Gastrocnemius medialis (tissue), 4 donors: Measurements from ENCODE around the gene CXCL6. TPM values are rescaled to one million over a fixed set of nuclear protein-coding genes. Genes with fewer than 3 reads are reported as not detected.

Source experiments
- ATAC-seq, 2 donors: fragments of 150-250 bp; one replicate each; pipeline ENCODE4 v1.9.1; 2016
- DNase-seq, 2 donors: peaks; one replicate each; pipeline ENCODE4 v3.0.0-alpha.2; 2019
- H3K27ac ChIP-seq, 4 donors: fragments of 200-600 bp; sonication (generic); 1 replicate in 1 of 4; 2 replicates in 3 of 4; pipeline ENCODE4 v1.5.1; 2016 to 2018; ENCODE audit warnings: mild to moderate bottlenecking in 2 of 4, moderate library complexity in 1 of 4
- H3K27me3 ChIP-seq, 3 donors: fragments of 200-600 bp; sonication (generic) in 2 of 3; 1 replicate in 1 of 3; 2 replicates in 2 of 3; pipeline versions ENCODE4 v1.5.1 to v1.6.0; 2016 to 2019; ENCODE audit warnings: mild to moderate bottlenecking in 1 of 3, moderate library complexity in 1 of 3
- H3K36me3 ChIP-seq, 2 donors: fragments of 200-600 bp; sonication (generic) in 1 of 2; one replicate each; pipeline ENCODE4 v1.5.1; 2017 to 2018
- H3K4me1 ChIP-seq, 2 donors: fragments of 200-600 bp; sonication (generic) in 1 of 2; one replicate each; pipeline ENCODE4 v1.5.1; 2016 to 2017; ENCODE audit warnings: mild to moderate bottlenecking in 2 of 2
- H3K4me3 ChIP-seq, 4 donors: fragments of 200-600 bp; sonication (generic) in 3 of 4; 1 replicate in 1 of 4; 2 replicates in 3 of 4; pipeline ENCODE4 v1.5.1; 2016 to 2019; ENCODE audit warnings: mild to moderate bottlenecking in 2 of 4
- H3K9me3 ChIP-seq, 3 donors: fragments of 200-600 bp; sonication (generic) in 2 of 3; 1 replicate in 1 of 3; 2 replicates in 2 of 3; pipeline ENCODE4 v1.5.1; 2016 to 2019
- POLR2A ChIP-seq, 2 donors: fragments of 450-650 bp; IDR thresholded peaks; one replicate each; pipeline ENCODE4 v1.6.1; 2017; ENCODE audit warnings: antibody characterized with exemption in 2 of 2, mild to moderate bottlenecking in 2 of 2, moderate library complexity in 2 of 2
- in situ Hi-C, 4 donors: fragments of 200-750 bp; cut with MboI; loops; one replicate each; pipeline versions ENCODE4 v1.15.0 to v1.8.0; 2017; ENCODE audit warnings: low sequenced_read_pairs in 4 of 4
- intact Hi-C: fragments of 100-400 bp; cut with DNase I; formaldehyde crosslinking; loops from one replicate; pipeline ENCODE4 v1.15.1; 2023; ENCODE audit warnings: low total_unique reads
- total RNA-seq, 4 donors: library from RNA; depleted of rRNA; stranded (reverse); fragments of >200 nt; gene quantifications; one replicate each; pipeline versions ENCODE4 v1.1.0 to v1.2.3, GENCODE V29; 2016
- TF ChIP-seq, protein P1 (sequence below), 5 experiments: fragments of 450-650 bp in 3 of 5; fragments of 200-600 bp in 2 of 5; sonication (generic) in 2 of 5; IDR thresholded peaks in 4 of 5; conservative IDR thresholded peaks in 1 of 5; 1 replicate in 4 of 5; 2 replicates in 1 of 5; pipeline ENCODE4 v1.5.1; 2016 to 2019; ENCODE audit warnings: antibody characterized with exemption in 5 of 5, mild to moderate bottlenecking in 3 of 5, moderate library complexity in 3 of 5

CXCL6 gene
- total RNA-seq, 4 donors from 2014 or later: 3.7 TPM; not detected in 3

- Histone ChIP-seq H3K4me3 (no peak overlapping the region), H3K27ac (no peak overlapping the region), H3K27me3 (peaks cover 0 to 5% (median 4%) of the 10 kb centered on the region in 3 donors), H3K4me1 (no peaks in the 10 kb centered on the region), H3K9me3 (no peaks in the 10 kb centered on the region), H3K36me3 (no peaks in the 10 kb centered on the region)
- no peak for TF ChIP-seq POLR2A (IDR thresholded peaks at IDR 0.05)
- TF ChIP-seq, protein P1, sequence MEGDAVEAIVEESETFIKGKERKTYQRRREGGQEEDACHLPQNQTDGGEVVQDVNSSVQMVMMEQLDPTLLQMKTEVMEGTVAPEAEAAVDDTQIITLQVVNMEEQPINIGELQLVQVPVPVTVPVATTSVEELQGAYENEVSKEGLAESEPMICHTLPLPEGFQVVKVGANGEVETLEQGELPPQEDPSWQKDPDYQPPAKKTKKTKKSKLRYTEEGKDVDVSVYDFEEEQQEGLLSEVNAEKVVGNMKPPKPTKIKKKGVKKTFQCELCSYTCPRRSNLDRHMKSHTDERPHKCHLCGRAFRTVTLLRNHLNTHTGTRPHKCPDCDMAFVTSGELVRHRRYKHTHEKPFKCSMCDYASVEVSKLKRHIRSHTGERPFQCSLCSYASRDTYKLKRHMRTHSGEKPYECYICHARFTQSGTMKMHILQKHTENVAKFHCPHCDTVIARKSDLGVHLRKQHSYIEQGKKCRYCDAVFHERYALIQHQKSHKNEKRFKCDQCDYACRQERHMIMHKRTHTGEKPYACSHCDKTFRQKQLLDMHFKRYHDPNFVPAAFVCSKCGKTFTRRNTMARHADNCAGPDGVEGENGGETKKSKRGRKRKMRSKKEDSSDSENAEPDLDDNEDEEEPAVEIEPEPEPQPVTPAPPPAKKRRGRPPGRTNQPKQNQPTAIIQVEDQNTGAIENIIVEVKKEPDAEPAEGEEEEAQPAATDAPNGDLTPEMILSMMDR (IDR thresholded peaks at IDR 0.05 in 4 of 5, conservative IDR thresholded peaks at IDR 0.05 in 1 of 5): no peak
- intact Hi-C loops: no loop called here
- in situ Hi-C loops: no loop called here
- ATAC-seq: no peak
- no peak for DNase-seq
These were observed 35.2 kb downstream of the CXCL6 start for GRCh38 chr4:73871511-73872310.

DNA sequence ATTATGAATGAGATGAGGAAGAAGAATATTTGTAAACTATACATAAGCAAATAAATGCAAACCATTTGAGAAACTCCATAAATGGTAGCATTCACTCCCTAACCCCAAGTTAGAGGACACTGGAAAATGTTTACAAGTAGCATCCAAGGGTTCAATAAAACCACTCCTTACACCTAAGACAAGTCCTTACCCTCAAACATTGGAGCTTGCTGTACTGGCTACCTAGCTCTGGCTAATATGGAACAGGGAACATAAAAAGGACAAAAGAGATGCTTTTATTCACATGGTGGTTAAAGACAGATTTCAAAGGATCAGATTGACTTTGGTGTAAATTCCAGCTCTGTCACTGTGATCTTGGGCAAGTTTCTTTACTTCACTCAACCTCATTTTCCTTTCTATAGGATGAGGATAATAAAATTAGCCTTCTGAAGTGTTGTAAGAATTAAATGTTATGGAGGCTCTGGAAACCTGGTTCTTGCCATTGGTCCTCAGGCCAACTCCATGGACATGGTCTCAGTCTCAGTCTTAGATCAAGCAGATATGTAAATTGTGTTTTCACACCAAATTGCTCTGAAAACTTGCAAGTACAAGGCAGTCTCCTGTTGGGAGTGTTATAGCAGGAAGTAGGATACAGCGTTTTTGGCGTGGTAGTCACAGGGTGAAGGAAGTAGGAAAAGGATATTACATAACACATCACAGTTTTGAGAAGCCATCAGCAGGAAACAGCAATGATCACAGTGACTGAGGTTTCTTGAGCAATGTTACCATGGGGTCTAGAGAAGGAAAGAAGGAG is 36.0 kb downstream of the CXCL6 start:
- Histone ChIP-seq H3K4me1 (no peaks in the 10 kb centered on the region), H3K36me3 (no peaks in the 10 kb centered on the region), H3K27ac (no peak overlapping the region), H3K4me3 (no peak overlapping the region), H3K9me3 (no peaks in the 10 kb centered on the region), H3K27me3 (peaks cover 0 to 5% (median 4%) of the 10 kb centered on the region in 3 donors)
- intact Hi-C loops (no loop called here), in situ Hi-C loops (no loop called here)
- ATAC-seq (peak; percentile 34 to 41), DNase-seq (no peak)
- TF ChIP-seq POLR2A (IDR thresholded peaks at IDR 0.05): no peak
- TF ChIP-seq, protein P1 (IDR thresholded peaks at IDR 0.05 in 4 of 5, conservative IDR thresholded peaks at IDR 0.05 in 1 of 5): no peak

GRCh38 chr4:73874386-73874785 is 37.9 kb downstream of the CXCL6 start:
- Histone ChIP-seq H3K27me3 (peaks cover 0 to 3% (median 2%) of the 10 kb centered on the region in 3 donors), H3K36me3 (no peaks in the 10 kb centered on the region), H3K9me3 (no peaks in the 10 kb centered on the region), H3K4me3 (no peak overlapping the region), H3K27ac (no peak overlapping the region), H3K4me1 (no peaks in the 10 kb centered on the region)
- in situ Hi-C loops (no loop called here), intact Hi-C loops (no loop called here)
- TF ChIP-seq, protein P1 (IDR thresholded peaks at IDR 0.05 in 4 of 5, conservative IDR thresholded peaks at IDR 0.05 in 1 of 5): no peak
- TF ChIP-seq POLR2A (IDR thresholded peaks at IDR 0.05): no peak
- ATAC-seq (no peak), DNase-seq (no peak)

DNA sequence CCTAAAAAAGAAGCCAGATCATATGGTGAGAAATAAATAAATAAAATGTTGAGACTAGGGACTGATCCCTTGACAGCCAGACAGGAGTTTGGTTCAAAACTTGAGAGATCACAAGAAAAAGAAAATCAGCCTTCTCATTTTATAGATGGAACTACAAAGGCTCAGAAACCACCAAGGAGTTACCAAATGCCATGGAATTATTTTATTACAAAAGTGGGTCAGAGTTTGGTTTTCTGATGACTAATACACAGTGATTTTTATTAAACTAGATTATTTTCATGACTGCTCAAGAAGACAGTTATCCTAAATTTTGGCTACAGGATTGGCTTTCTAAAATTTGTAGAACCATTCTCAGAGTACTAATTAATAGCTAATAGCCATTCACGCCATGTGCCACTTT is 38.9 kb downstream of the CXCL6 start:
- Histone ChIP-seq H3K9me3 (no peaks in the 10 kb centered on the region), H3K36me3 (no peaks in the 10 kb centered on the region), H3K4me1 (no peaks in the 10 kb centered on the region), H3K27me3 (no peaks in the 10 kb centered on the region), H3K4me3 (no peak overlapping the region), H3K27ac (no peak overlapping the region)
- no peak for ATAC-seq
- no peak for DNase-seq
- in situ Hi-C loops (no loop called here), intact Hi-C loops (no loop called here)
- no peak for TF ChIP-seq POLR2A (IDR thresholded peaks at IDR 0.05)
- TF ChIP-seq, protein P1 (IDR thresholded peaks at IDR 0.05 in 4 of 5, conservative IDR thresholded peaks at IDR 0.05 in 1 of 5): no peak
